ENCODE data around the gene LSM7.
"Not testable (repeated sequence)": the region's sequence is repeated elsewhere in the genome, so short reads cannot be mapped to it uniquely, and the experiment has no call there.

The LSM7 gene

DNA sequence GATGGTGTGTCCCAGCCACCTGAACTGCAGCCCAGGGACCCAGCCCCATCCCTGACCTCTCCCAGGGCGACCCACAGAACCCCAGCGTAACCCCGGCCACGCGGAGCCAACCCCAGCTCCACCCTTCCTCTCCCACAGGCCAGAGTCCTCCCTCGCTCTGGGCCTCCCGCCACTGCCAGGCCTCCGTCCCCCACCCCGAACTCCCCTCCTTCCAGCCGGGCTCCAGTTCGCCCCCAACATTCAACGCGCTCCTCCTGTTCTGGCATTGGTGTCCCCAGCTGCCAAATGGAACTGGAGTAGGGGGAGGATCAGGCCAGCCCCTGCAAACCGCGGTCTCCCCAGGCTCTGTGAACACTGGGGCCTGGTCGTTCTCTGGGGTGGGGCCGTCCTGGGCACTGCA lies 27.9 kb downstream of the LSM7 start:
- no peak for DNase-seq (ENCODE audit: low read depth)

DNA sequence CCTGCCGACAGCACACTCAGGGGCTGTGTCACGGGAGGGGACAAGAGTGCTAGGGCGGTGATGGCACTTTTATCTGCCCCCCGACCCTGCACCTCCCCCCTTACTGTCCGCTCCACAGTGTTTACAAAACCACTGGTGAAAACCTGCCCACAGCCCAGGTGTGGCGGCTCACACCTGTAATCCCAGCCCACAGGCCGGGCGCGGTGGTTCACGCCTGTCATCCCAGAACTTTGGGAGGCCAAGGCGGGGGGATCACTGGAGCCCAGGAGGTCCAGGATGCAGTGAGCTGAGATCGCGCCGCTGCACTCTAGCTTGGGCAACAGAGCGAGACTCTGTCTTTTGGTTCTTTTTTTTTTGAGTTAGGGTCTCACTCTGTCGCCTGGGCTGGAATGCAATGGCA lies 32.2 kb downstream of the LSM7 start:
- no peak for DNase-seq (ENCODE audit: low read depth)

DNA sequence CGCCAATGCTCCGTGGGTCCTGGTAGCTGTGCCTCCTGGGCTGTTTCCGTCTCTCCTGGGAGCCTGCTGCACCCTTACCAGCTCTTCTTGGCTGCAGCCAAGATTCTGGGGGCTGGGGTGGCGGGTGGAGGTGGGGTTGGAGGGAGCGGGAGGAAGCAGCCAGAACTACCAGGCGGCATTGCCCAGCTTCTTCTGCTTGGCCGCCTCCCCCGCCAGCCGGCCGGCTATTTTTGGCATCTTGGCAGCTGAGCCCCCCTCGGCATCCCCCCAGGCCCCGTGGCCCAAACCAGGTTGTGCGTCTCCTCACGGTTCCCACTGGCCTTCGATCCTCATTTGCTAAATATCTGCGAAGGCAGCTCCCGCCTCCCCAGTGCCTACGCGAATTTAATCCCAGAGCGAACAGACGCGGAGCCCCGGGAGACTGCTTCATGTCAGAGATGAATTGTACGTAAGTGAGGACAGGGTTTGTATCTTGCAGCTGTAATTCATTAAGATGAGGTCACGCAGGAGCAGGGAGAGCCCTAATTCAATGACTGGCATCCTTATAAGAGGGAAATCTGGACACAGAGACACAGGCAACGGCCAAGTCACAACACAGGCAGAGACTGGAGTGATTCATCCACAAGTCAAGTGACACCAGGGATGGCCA lies 33.6 kb downstream of the LSM7 start:
- DNase-seq (ENCODE audit: low read depth), result peak; percentile 85

DNA sequence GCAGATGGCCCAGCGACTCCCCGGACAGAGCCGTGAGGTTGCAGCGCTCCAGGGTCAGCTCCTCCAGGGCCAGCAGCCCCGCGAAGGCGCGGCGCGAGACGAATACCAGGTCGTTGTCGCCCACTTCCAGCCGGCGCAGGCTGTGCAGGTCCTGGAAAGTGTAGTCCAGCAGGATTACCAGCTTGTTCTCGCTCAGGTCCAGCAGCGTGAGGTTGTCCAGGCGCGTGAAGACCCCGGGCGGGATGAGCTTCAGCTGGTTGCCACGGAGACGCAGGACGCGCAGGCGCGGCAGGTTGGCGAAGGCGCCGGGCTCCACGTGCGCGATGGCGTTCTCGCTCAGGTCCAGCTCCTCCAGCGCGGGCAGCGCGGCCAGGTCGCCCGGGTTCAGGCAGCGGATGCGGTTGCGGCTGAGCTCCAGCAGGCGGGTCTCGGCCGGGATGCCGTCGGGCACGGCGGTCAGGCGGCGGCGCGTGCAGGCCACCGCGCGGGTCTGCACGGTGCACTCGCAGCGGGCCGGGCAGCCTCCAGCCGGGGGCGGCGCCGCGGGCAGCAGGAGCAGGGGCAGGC lies 37.1 kb downstream of the LSM7 start:
- no peak for DNase-seq (ENCODE audit: low read depth)

DNA sequence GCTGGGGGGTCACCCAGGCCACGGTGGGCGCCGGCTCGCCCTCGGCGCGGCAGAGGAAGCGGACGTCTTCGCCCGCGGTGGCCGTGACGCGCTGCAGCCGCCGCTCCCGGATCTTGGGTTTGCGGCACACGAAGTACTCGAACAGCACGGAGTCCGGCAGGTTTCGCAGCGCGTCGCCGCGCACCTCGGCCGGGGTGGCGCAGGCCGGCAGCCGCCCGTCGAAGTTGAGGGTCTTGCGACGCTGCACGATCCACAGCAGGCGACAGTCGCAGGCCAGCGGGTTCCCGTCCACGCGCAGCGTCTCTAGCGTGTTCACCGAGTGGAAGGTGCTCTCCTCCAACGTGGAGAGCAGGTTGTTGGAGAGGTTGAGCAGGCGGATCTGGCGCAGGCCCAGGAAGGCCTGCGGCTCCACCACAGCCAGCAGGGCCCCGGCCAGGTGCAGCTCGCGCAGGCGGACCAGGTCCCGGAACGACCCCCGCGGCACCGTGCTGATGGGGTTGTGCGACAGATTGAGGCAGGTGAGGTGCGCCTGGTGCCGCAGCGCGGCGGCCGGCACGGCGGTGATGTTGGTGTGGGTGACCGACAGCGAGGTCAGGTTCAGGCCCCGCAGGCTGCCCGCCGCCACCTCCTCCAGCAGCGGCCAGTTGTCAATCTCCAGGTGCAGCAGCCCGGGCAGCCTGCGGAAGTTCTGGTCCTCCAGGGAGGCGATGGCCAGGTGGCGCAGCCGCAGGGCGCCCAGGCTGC lies 37.8 kb downstream of the LSM7 start:
- no peak for DNase-seq (ENCODE audit: low read depth)

DNA sequence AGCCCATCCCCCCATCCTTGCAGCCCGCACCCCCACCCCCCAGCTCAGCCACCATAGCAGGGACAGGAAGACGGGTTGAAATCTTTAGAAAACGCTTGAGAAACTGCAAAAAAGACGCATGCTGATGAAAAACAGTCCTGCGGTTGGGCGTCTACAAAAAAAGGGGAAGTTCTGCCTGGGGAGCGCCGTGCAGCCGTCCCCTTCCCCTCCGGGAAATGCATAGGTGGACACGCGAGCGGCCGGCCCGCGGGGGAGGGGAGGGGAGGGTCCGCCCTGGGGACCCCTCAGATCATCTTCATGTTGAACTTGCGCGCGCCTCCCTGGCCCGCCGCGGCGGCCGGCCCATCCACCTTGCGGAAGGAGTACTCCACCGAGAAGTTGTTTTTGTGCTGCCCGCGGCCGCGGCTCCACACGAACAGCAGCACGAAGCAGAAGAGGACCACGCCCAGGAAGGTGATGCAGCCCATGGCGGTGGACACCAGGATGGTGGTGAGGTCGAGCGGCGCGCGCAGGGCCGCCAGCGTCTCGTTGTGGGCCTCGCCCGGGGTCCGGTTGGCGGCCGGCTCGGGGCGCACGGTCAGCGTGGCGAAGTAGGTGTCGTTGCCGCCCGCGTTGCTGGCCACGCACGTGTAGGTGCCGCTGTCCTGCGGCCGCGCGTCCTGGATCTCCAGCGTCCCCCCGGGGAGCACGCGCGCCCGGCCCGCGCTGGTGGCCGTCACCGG lies 38.5 kb downstream of the LSM7 start:
- no peak for DNase-seq (ENCODE audit: low read depth)

DNA sequence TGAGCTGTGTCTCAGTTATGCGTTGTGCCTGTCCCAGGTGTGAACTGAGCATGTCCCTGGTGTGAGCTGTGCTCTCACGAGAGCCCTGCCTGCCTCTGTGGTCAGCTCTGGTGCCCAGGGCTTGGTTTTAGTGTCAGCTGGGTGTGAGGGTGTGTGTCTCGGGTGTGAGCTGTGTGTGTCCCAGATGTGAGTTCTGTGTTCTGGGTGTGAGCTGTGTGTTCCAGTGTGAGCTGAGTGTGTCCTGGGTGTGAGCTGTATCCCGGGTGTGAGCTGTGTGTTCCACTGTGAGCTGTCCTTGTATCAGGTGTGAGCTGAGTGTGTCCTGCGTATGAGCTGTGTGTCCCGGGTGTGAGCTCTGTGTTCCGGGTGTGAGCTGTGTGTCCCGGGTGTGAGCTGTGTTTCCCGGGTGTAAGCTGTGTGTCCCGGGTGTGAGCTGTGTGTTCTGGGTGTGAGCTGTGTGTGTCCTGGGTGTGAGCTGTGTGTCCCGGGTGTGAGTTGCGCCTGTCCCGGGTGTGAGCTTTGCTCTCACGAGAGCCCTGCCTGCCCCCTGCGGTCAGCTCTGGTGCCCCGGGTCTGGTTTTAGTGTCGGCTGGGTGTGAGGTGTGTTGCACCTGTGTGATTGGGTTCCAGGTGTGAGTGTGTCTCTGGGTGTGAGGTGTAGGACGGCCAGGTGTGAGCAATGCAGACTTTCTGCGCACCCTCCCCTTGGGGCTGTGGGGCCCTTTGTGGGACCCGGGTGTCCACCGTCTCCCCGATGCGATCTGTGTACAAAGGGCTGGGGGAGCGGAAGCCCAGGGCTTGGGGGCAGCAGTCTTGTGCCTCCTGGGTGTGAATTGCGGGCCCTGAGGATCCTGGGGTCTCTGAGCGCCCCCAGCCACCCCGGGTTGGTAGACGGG lies 39.3 kb downstream of the LSM7 start:
- no peak for DNase-seq (ENCODE audit: low read depth)

DNA sequence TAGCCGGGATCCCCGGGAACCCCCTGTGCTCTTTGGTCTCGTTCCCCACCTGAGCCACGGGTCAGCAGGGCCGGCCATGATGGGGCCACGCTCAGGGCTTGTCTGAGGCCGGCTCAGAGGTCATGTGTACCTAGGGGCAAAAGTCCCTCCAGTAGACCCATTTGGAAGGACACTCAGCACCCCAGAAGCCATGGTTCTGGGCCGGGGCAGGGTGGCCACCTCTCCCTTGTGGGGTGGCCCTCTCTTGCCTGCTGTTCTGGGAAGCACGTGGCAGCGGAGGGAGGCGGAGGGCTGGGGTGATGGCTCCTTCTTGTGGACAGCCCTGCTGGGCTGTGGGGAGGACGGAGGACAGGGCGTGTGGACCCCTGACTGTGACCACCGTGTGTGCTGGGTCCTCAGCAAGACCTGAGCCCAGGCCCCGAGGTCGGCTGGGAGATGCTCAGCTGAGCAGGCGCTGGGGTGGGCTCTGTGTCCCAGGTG lies 40.0 kb downstream of the LSM7 start:
- DNase-seq (ENCODE audit: low read depth), result no peak

DNA sequence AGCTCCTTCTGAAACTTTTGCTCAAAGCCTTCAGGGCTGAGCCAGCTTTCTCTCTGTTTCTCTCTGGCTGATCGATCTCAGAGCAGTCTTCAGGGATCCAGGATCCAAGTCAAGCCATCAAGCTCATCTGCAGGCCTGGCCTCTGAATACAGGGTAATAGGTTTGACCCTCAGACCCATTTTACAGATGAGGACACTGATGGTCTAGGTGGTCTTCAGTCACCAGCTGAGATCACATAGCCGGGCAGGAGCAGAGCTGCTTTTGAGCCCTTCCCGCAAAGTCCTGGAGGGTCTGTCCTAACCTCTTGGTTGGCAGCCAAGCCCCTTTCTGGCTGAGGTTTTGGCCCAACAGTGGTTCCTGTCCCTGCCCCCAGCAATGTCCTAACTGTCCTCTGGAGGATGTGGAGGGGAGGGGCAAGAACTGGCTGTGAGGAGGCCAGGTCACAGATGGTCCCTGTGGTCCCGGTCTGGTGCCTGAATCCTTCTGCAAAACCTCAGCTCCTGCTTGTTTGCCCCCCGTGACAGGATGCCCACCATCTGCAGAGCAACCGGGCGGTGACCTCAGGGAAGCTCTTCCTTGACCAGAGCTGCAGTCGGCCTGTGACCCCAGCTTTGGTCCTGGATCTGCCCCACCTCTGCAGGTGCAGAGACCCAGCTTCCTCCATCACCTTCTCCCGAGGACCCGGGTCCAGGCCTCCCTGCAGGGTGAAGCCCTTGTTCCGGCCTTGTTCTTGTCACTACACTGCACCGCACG lies 40.6 kb downstream of the LSM7 start:
- DNase-seq (ENCODE audit: low read depth), result no peak

DNA sequence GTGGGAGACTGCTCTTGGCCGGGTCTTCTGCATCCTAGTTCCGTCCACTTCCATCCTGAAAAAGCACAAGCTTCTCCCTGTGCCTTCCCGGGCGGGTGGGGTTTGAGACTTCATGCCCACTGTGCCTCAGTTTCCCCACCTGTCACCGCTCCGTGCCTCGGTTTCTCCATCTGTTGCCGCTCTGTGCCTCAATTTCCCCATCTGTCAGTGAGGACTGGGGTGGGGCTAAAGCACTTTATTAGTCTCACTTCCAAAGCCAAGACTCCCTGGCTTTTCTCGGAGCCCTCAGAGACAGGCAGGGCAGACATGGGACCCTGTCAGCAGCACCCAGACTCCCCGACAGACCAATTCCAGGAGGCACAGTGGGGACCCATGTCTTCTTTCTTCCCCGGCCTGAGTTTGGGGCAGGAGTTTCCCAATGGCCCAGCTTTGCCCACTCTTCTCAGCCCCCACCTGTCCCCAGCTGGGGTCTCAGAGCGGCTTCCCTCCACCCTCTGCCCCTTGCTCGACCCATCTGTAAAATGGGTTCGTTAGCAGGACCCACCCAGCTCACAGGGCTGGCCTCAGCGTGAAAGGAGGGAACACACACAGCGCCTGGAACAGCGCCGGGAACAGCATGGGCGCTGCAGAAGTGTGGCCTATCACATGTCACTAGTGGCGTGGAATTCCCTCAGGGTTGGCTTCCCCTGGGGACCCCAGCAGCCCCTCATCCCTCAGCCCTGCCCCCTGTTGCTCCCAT lies 41.8 kb downstream of the LSM7 start:
- no peak for DNase-seq (ENCODE audit: low read depth)

DNA sequence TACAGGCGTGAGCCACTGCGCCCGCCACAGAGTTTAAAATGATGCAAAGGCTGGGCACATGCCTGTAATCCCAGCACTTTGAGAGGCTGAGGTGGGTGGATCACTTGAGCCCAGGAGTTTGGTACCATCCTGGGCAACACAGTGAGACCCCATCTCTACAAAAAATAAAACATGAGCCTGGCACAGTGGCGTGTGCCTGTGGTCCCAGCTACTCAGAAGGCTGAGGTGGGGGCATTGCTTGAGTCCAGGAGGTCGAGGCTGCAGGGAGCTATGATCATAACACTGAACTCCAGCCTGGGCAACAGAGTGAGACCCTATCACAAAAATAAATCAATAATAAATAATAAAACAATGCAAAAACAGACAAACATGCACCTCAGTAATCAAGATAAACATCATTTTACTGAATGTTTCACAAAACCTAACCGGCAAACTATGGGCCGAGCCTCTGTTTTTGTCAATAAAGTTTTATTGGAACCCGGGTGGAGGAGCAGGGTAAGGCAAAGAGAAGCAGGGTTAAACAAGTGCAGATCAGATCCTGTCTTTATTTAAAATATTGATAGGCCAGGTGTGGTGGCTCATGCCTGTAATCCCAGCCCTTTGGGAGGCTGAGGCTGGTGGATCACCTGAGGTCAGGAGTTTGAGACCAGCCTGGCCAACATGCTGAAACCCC lies 44.4 kb downstream of the LSM7 start:
- DNase-seq (ENCODE audit: low read depth), result no peak

DNA sequence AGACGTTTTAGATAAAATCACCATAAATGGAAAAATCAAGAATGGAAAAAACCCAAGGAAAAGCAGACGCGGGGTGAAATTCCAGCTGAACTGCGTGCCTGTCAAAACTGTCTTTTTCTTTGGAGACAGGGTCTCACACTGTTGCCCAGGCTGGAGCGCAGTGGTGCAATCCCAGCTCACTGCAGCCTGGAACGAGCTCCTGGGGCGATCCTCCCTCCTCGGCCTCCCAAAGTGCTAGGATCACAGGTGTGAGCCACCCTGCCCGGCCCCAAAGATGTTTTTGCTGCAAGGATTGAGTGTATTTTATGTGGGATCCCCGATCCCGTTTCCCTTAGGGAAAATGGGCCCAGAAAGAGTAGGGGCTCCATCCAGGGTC lies 45.5 kb downstream of the LSM7 start:
- no peak for DNase-seq (ENCODE audit: low read depth)

DNA sequence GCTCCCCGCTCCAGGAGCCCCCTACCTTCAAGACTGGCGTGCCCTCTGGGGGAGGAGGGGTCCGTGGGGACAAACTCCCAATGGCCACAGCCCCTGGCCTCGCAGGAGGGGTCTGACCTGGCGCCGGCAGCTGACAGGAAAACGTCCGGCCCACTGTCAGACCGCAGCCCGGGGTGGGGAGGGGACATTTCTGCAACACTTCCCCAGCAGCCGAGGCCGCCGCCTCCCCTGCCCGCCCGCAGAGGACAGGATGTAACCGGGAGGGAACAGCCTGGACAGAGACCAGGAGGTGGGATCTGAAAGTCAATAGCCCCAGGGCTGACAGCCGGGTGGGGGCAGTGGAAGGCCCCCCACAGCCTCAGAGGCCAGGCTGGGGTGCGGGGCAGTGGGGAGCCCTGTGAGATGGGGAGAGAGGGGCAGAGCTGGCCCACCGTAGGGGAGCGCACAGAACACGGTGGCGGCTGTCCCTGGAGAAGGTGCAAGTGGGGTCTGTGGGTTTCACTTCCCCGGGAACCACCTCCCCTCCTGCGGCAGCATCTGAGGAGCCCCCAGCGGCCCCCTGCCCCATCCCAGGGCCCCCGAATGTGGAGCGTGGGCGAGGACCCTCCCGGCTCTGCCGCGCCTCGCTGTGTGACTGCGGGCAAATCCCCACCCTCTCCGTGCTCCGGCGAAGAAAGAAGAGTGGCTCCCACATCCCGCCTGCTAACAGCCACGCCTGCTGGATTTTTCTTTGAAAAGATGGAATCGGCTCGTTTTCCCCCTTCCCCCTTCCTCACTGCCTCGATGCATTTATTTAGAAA lies 46.1 kb downstream of the LSM7 start, which contains the start of gene PEAK3:
Gene PEAK3 (minus strand): TSS at position 114 of the 800 bp plus-strand sequence. CDS start 1,244 bp downstream, outside the sequence.
- no peak for DNase-seq (ENCODE audit: low read depth)

DNA sequence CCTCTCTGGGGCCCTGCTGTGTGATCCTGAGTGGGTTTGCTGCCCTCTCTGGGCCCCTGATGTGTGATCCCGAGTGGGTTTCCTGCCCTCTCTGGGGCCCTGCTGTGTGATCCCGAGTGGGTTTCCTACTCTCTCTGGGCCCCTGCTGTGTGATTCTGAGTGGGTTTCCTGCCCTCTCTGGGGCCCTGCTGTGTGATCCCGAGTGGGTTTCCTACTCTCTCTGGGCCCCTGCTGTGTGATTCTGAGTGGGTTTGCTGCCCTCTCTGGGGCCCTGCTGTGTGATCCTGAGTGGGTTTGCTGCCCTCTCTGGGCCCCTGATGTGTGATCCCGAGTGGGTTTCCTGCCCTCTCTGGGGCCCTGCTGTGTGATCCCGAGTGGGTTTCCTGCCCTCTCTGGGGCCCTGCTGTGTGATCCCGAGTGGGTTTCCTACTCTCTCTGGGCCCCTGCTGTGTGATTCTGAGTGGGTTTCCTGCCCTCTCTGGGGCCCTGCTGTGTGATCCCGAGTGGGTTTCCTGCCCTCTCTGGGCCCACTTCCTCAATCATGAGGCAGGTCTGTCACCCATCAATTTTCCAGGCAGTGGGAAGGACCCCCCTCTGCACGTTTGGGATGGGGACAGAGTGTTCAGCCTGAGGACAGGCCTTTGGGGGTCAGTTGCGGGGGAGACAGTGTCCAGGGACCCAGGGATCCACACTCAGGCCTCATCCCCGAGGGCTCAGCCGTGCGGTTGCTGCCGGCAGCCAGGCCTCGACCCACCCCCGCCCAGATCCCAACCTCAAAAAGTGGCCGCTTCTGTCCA lies 46.9 kb downstream of the LSM7 start:
- DNase-seq (ENCODE audit: low read depth), result not testable (repeated sequence)

DNA sequence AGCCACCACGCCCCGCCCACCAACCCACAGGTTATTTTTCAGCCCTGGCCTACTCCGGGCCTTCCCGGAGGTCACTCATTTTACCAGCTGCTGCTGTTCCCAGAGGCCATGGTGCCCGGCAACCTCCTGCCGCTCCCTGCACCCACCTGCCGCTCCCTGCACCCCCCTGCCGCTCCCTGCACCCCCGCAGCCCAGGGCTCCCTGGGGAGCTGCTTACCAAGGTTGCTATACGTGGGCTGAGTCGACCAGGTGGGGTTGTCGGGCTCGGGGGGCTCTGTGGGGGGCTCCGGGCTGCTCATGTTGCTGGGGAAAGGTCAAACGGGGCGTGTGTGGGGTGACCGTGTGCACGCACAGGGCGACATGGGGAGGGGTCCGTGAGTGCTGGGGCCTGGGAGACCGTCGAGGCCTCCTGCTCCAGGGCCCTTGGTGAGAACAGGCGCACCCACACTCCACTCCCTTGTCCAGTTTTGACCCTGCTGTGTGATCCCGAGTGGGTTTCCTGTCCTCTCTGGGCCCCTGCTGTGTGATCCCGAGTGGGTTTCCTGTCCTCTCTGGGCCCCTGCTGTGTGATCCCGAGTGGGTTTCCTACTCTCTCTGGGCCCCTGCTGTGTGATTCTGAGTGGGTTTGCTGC lies 47.6 kb downstream of the LSM7 start:
- DNase-seq (ENCODE audit: low read depth), result no peak

DNA sequence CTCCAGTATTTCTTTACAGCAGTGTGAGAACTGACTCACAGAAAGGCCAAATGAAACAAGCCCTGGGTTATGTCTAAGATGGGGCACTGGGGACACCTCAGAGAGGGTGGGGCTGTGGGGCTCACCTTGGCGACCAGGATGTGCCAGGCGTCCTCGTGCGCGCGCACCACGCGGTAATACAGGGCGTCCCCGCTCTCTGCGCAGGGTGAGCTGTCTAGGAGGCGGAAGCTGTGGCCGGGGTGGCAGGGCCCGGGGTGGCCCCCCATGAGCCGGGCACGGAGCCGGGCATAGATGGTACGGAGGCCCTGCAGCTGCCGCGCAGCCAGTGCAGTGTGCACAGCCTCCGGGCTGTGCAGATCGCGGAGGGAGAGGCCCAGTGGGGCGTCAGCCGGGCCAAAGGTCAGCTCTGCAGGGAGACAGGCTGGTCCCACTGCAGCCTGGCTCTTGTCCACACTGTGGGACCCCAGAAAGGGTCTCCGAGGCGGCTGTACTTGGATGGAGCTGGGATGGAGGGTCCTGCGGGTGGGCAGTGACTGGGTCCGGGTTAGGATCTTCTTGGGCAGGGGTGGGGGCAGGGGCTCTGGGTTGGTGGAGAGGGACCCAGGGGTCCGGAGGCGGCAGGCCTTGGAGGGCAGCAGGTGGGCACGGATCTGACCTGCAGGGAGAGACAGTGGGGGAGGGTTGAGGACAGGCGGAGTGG lies 49.8 kb downstream of the LSM7 start:
- DNase-seq (ENCODE audit: low read depth), result no peak

DNA sequence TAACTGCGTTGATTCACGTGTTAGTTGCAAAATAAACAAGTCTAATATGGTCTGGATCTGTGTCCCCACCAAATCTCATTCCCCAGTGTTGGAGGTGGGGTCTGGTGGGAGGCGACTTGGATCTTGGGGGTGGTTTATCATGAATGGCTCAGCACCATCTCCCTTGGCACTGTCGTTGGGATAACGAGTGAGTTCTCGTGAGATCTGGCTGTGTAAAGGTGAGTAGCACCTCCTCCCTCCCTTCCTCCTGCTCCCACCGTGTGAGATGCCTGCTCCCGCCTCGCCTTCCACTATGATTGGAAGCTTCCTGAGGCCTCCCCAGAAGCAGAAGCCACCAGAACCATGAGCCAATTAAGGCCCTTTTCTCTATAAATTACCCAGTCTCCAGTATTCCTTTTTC lies 51.2 kb downstream of the LSM7 start:
- DNase-seq (ENCODE audit: low read depth), result no peak

Data from GM04504 (cell line).